Muscle layer of duodenum (tissue), 2 donors: ENCODE data around the gene SSNA1.
A peak's percentile ranks its signal among the peaks of the same experiment; 100 is the strongest.

Experiments
- H3K27ac ChIP-seq: one replicate; pipeline ENCODE4 v1.7.0; 2013; ENCODE audit warnings: mild to moderate bottlenecking, low read length
- H3K27me3 ChIP-seq: one replicate; pipeline ENCODE4 v1.7.0; 2013; ENCODE audit warnings: low read depth, mild to moderate bottlenecking, control low read depth, low read length
- H3K36me3 ChIP-seq, 2 donors: one replicate each; pipeline ENCODE4 v1.7.0; 2013; ENCODE audit warnings: low read length in 2 of 2, control low read depth in 1 of 2, mild to moderate bottlenecking in 1 of 2; ENCODE audit not compliant: insufficient read depth in 2 of 2, control insufficient read depth in 1 of 2
- H3K4me1 ChIP-seq, 2 donors: one replicate each; pipeline ENCODE4 v1.7.0; 2013; ENCODE audit warnings: low read length in 2 of 2, mild to moderate bottlenecking in 2 of 2, control low read depth in 1 of 2, moderate library complexity in 1 of 2; ENCODE audit not compliant: insufficient read depth in 2 of 2, control insufficient read depth in 1 of 2
- H3K4me3 ChIP-seq, 2 donors: one replicate each; pipeline ENCODE4 v1.7.0; 2013; ENCODE audit warnings: low read length in 2 of 2, low read depth in 1 of 2, mild to moderate bottlenecking in 1 of 2
- H3K9me3 ChIP-seq, 2 donors: one replicate each; pipeline ENCODE4 v1.7.0; 2013; ENCODE audit warnings: low read length in 2 of 2, control low read depth in 1 of 2, mild to moderate bottlenecking in 1 of 2; ENCODE audit not compliant: control insufficient read depth in 1 of 2
- donor health status: healthy.

The SSNA1 gene, protein sequence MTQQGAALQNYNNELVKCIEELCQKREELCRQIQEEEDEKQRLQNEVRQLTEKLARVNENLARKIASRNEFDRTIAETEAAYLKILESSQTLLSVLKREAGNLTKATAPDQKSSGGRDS

DNA sequence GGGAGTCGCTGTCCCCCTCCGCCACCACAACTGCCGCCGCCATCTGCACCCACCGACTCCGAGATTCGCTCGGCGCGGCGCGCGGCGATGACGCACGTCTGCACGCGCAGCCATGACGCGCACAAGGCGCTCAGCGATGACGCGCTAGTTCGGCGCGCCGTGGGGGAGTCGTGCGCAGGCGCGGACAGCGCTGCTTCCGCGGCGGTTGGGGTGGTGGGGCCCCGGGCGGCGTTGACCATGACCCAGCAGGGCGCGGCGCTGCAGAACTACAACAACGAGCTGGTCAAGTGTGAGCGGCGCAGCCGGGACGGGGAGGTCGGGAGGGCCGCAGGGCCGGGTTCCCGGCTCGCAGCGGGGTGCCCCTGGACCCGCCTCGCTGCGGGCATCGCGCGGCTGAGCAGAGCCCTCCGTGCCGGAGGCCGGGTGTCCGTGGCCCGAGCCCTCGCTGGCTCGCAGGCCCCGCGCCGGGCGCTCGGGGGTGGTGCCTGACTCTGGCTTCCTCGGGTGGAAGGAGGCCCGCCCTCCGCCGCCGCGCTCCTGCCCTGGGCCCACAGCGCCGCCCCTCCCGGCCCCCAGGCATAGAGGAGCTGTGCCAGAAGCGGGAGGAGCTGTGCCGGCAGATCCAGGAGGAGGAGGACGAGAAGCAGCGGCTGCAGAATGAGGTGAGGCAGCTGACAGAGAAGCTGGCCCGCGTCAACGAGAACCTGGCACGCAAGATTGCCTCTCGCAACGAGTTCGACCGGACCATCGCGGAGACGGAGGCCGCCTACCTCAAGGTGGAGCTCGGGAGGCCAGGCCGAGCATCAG is at the start of gene SSNA1, which contains the start of gene ANAPC2:
SSNA1 (plus strand) TSS at position 187 of the 807 bp plus-strand sequence; CDS start at position 238, 51 bp downstream.
ANAPC2 (minus strand) TSS at position 71 of the 807 bp plus-strand sequence; CDS start at position 43, 28 bp downstream.
- peaks cover 11 to 43% of the 10 kb centered on the region in 2 donors for H3K4me1 ChIP-seq
- H3K36me3 ChIP-seq = peaks cover 14 to 62% of the 10 kb centered on the region in 2 donors
- H3K9me3 ChIP-seq = no peaks in the 10 kb centered on the region
- H3K4me3 ChIP-seq = peak within 1 kb of the TSS; percentile 86 to 100
- H3K27ac ChIP-seq = peak within 1 kb of the TSS; percentile 71
- no peaks in the 10 kb centered on the region for H3K27me3 ChIP-seq

GRCh38 chr9:137138722-137139467 is 49.6 kb upstream of the SSNA1 start, which contains the start of gene GRIN1:
Gene GRIN1 (plus strand): TSS chr9:137139154. CDS start chr9:137139487, 333 bp downstream.
- Histone ChIP-seq H3K27me3 (peaks cover 51% of the 10 kb centered on the region), H3K9me3 (no peaks in the 10 kb centered on the region), H3K4me1 (peaks cover 0 to 5% of the 10 kb centered on the region in 2 donors), H3K27ac (no peak within 1 kb of the TSS), H3K36me3 (no peaks in the 10 kb centered on the region), H3K4me3 (peak within 1 kb of the TSS in 1 of 2 donors; percentile 47)

GRCh38 chr9:137139468-137140150 is 48.9 kb upstream of the SSNA1 start:
- H3K36me3 ChIP-seq = no peaks in the 10 kb centered on the region
- no peak overlapping the region for H3K27ac ChIP-seq
- peaks cover 51% of the 10 kb centered on the region for H3K27me3 ChIP-seq
- H3K9me3 ChIP-seq = no peaks in the 10 kb centered on the region
- H3K4me3 ChIP-seq = no peak overlapping the region
- peaks cover 0 to 5% of the 10 kb centered on the region in 2 donors for H3K4me1 ChIP-seq

GRCh38 chr9:137140151-137141012 is 48.1 kb upstream of the SSNA1 start:
- Histone ChIP-seq H3K27me3 (peaks cover 51% of the 10 kb centered on the region), H3K36me3 (no peaks in the 10 kb centered on the region), H3K27ac (no peak overlapping the region), H3K4me1 (peaks cover 0 to 5% of the 10 kb centered on the region in 2 donors), H3K4me3 (no peak overlapping the region), H3K9me3 (no peaks in the 10 kb centered on the region)

- H3K4me3 ChIP-seq = no peak overlapping the region
- peaks cover 0 to 5% of the 10 kb centered on the region in 2 donors for H3K4me1 ChIP-seq
- H3K27ac ChIP-seq = no peak overlapping the region
- no peaks in the 10 kb centered on the region for H3K36me3 ChIP-seq
- H3K27me3 ChIP-seq = peaks cover 47% of the 10 kb centered on the region
- H3K9me3 ChIP-seq = no peaks in the 10 kb centered on the region
Observed at GRCh38 chr9:137141050-137141810, 47.2 kb upstream of the SSNA1 start.

GRCh38 chr9:137141976-137142936 is 46.2 kb upstream of the SSNA1 start:
- Histone ChIP-seq H3K4me3 (no peak overlapping the region), H3K27ac (no peak overlapping the region), H3K9me3 (no peaks in the 10 kb centered on the region), H3K27me3 (peaks cover 44% of the 10 kb centered on the region), H3K36me3 (no peaks in the 10 kb centered on the region), H3K4me1 (peaks cover 0 to 5% of the 10 kb centered on the region in 2 donors)

- H3K27ac ChIP-seq = no peak overlapping the region
- H3K9me3 ChIP-seq = no peaks in the 10 kb centered on the region
- H3K4me1 ChIP-seq = peaks cover 0 to 5% of the 10 kb centered on the region in 2 donors
- H3K4me3 ChIP-seq = no peak overlapping the region
- peaks cover 35% of the 10 kb centered on the region for H3K27me3 ChIP-seq
- H3K36me3 ChIP-seq = no peaks in the 10 kb centered on the region
Observed at GRCh38 chr9:137143459-137143858, 45.0 kb upstream of the SSNA1 start.

- Histone ChIP-seq H3K9me3 (no peaks in the 10 kb centered on the region), H3K4me1 (no peaks in the 10 kb centered on the region), H3K4me3 (no peak overlapping the region), H3K27me3 (peaks cover 14% of the 10 kb centered on the region), H3K27ac (no peak overlapping the region), H3K36me3 (no peaks in the 10 kb centered on the region)
Observed at GRCh38 chr9:137145731-137146526, 42.5 kb upstream of the SSNA1 start.
